Chondrocyte (in vitro differentiated cells): Measurements from ENCODE around the gene P3H3. TPM values are rescaled to one million over a fixed set of nuclear protein-coding genes. Genes with fewer than 3 reads are reported as not detected.

Experiments
- DNase-seq: peaks from one replicate; pipeline ENCODE4 v3.0.0; 2021; ENCODE audit warnings: mixed read lengths, low spot score
- H3K27ac Mint-ChIP-seq: one replicate; pipeline ENCODE4 v1.8.0; 2021; ENCODE audit warnings: mild to moderate bottlenecking, moderate library complexity, mixed read lengths; ENCODE audit not compliant: unreplicated experiment
- H3K27me3 Mint-ChIP-seq: 2 replicates; pipeline ENCODE4 v1.8.0; 2021; ENCODE audit warnings: low read depth, mixed read lengths
- H3K36me3 Mint-ChIP-seq: 2 replicates; pipeline ENCODE4 v1.8.0; 2021; ENCODE audit warnings: low read depth, mixed read lengths
- H3K4me1 Mint-ChIP-seq: 2 replicates; pipeline ENCODE4 v1.8.0; 2021; ENCODE audit warnings: low read depth, mild to moderate bottlenecking, mixed read lengths
- H3K4me3 Mint-ChIP-seq: one replicate; pipeline ENCODE4 v1.8.0; 2021; ENCODE audit warnings: mild to moderate bottlenecking, moderate library complexity, mixed read lengths; ENCODE audit not compliant: unreplicated experiment
- H3K9me3 Mint-ChIP-seq: 2 replicates; pipeline ENCODE4 v1.8.0; 2021; ENCODE audit warnings: low read depth, mixed read lengths
- total RNA-seq: library from RNA; stranded (reverse); gene quantifications from 3 replicates; pipeline ENCODE4 v1.2.1, GENCODE V29; 2021
- TF ChIP-seq, protein P1 (sequence below): fragments of 200-600 bp; sonication (generic); IDR thresholded peaks from 2 replicates; pipeline ENCODE4 v1.5.0; 2021; ENCODE audit warnings: antibody characterized with exemption, mild to moderate bottlenecking, moderate library complexity

P3H3 gene
- total RNA-seq, 1 donor from 2014 or later = 114 TPM

GRCh38 chr12:6828781-6829535, 751 bp downstream of the P3H3 start:
- H3K4me1 Mint-ChIP-seq = peaks cover 39% of the 10 kb centered on the region
- H3K36me3 Mint-ChIP-seq = peaks cover 14% of the 10 kb centered on the region
- H3K27ac Mint-ChIP-seq = peak overlapping the region; percentile 97
- TF ChIP-seq, protein P1, sequence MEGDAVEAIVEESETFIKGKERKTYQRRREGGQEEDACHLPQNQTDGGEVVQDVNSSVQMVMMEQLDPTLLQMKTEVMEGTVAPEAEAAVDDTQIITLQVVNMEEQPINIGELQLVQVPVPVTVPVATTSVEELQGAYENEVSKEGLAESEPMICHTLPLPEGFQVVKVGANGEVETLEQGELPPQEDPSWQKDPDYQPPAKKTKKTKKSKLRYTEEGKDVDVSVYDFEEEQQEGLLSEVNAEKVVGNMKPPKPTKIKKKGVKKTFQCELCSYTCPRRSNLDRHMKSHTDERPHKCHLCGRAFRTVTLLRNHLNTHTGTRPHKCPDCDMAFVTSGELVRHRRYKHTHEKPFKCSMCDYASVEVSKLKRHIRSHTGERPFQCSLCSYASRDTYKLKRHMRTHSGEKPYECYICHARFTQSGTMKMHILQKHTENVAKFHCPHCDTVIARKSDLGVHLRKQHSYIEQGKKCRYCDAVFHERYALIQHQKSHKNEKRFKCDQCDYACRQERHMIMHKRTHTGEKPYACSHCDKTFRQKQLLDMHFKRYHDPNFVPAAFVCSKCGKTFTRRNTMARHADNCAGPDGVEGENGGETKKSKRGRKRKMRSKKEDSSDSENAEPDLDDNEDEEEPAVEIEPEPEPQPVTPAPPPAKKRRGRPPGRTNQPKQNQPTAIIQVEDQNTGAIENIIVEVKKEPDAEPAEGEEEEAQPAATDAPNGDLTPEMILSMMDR = no peak
- H3K27me3 Mint-ChIP-seq = no peaks in the 10 kb centered on the region
- H3K9me3 Mint-ChIP-seq = no peaks in the 10 kb centered on the region
- peak overlapping the region; percentile 96 for H3K4me3 Mint-ChIP-seq
- peak; percentile 93 for DNase-seq

- Mint-ChIP-seq H3K4me1 (peaks cover 38% of the 10 kb centered on the region), H3K27ac (peak overlapping the region; percentile 97), H3K27me3 (no peaks in the 10 kb centered on the region), H3K36me3 (peaks cover 19% of the 10 kb centered on the region), H3K9me3 (no peaks in the 10 kb centered on the region), H3K4me3 (peak overlapping the region; percentile 96)
- TF ChIP-seq, protein P1 = peak; percentile 49
- DNase-seq = peak; percentile 85
Observed at GRCh38 chr12:6829536-6830220, 1.5 kb downstream of the P3H3 start.

GRCh38 chr12:6830286-6830890, 2.2 kb downstream of the P3H3 start:
- no peak overlapping the region for H3K27ac Mint-ChIP-seq
- DNase-seq = peak; percentile 81
- TF ChIP-seq, protein P1 = no peak
- peaks cover 31% of the 10 kb centered on the region for H3K4me1 Mint-ChIP-seq
- H3K4me3 Mint-ChIP-seq = peak overlapping the region; percentile 96
- H3K9me3 Mint-ChIP-seq = no peaks in the 10 kb centered on the region
- H3K36me3 Mint-ChIP-seq = peaks cover 21% of the 10 kb centered on the region
- H3K27me3 Mint-ChIP-seq = no peaks in the 10 kb centered on the region

- peak; percentile 58 for DNase-seq
- H3K4me3 Mint-ChIP-seq = no peak overlapping the region
- peak overlapping the region; percentile 5 for H3K27ac Mint-ChIP-seq
- TF ChIP-seq, protein P1 = no peak
- peaks cover 28% of the 10 kb centered on the region for H3K4me1 Mint-ChIP-seq
- peaks cover 23% of the 10 kb centered on the region for H3K36me3 Mint-ChIP-seq
- H3K9me3 Mint-ChIP-seq = no peaks in the 10 kb centered on the region
- no peaks in the 10 kb centered on the region for H3K27me3 Mint-ChIP-seq
Observed at GRCh38 chr12:6830999-6831398, 2.8 kb downstream of the P3H3 start.

GRCh38 chr12:6831450-6831995, 3.3 kb downstream of the P3H3 start:
- no peak overlapping the region for H3K27ac Mint-ChIP-seq
- TF ChIP-seq, protein P1 = no peak
- no peaks in the 10 kb centered on the region for H3K27me3 Mint-ChIP-seq
- DNase-seq = no peak
- H3K9me3 Mint-ChIP-seq = no peaks in the 10 kb centered on the region
- H3K4me3 Mint-ChIP-seq = no peak overlapping the region
- peaks cover 26% of the 10 kb centered on the region for H3K36me3 Mint-ChIP-seq
- H3K4me1 Mint-ChIP-seq = peaks cover 28% of the 10 kb centered on the region
